Muscle layer of duodenum (tissue), 2 donors: ENCODE measurements around the gene FAM47B.

Experiments used
- H3K27ac ChIP-seq: one replicate; pipeline ENCODE4 v1.7.0; 2013; ENCODE audit warnings: mild to moderate bottlenecking, low read length
- H3K27me3 ChIP-seq: one replicate; pipeline ENCODE4 v1.7.0; 2013; ENCODE audit warnings: low read depth, mild to moderate bottlenecking, control low read depth, low read length
- H3K36me3 ChIP-seq, 2 donors: one replicate each; pipeline ENCODE4 v1.7.0; 2013; ENCODE audit warnings: low read length in 2 of 2, control low read depth in 1 of 2, mild to moderate bottlenecking in 1 of 2; ENCODE audit not compliant: insufficient read depth in 2 of 2, control insufficient read depth in 1 of 2
- H3K4me1 ChIP-seq, 2 donors: one replicate each; pipeline ENCODE4 v1.7.0; 2013; ENCODE audit warnings: low read length in 2 of 2, mild to moderate bottlenecking in 2 of 2, control low read depth in 1 of 2, moderate library complexity in 1 of 2; ENCODE audit not compliant: insufficient read depth in 2 of 2, control insufficient read depth in 1 of 2
- H3K4me3 ChIP-seq, 2 donors: one replicate each; pipeline ENCODE4 v1.7.0; 2013; ENCODE audit warnings: low read length in 2 of 2, low read depth in 1 of 2, mild to moderate bottlenecking in 1 of 2
- H3K9me3 ChIP-seq, 2 donors: one replicate each; pipeline ENCODE4 v1.7.0; 2013; ENCODE audit warnings: low read length in 2 of 2, control low read depth in 1 of 2, mild to moderate bottlenecking in 1 of 2; ENCODE audit not compliant: control insufficient read depth in 1 of 2
- donor health status: healthy.

Gene FAM47B

DNA sequence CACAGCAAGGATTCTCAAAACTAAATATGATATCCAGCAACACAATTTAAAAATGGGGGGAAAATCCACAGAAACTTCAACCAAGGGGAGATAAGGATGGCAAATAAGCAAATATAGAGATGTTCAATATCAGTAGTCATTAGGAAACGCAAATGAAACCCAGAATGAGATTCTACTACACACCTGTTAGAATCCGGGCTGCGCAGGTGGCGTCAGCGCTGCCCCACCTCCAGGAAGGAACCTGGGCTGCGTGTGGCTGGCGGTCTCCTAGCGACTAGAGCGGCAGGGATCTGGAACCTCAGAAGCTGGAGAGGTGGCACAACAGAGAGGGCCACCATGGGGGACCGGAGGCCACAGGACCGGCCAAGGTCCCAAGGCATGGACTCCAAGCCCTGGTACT, at the start of gene FAM47B:
Gene FAM47B (plus strand): TSS at position 301 of the 400 bp plus-strand sequence. CDS start 36 bp downstream, at position 337.
- Histone ChIP-seq H3K27me3 (no peaks in the 10 kb centered on the region), H3K36me3 (no peaks in the 10 kb centered on the region), H3K4me1 (no peaks in the 10 kb centered on the region), H3K9me3 (no peaks in the 10 kb centered on the region), H3K4me3 (no peak within 1 kb of the TSS), H3K27ac (no peak within 1 kb of the TSS)

- H3K4me3 ChIP-seq, result no peak overlapping the region
- H3K4me1 ChIP-seq, result no peaks in the 10 kb centered on the region
- no peaks in the 10 kb centered on the region for H3K27me3 ChIP-seq
- H3K27ac ChIP-seq, result no peak overlapping the region
- H3K9me3 ChIP-seq, result no peaks in the 10 kb centered on the region
- H3K36me3 ChIP-seq, result no peaks in the 10 kb centered on the region
Observed at GRCh38 chrX:34893741-34894140, 48.9 kb upstream of the FAM47B start.

DNA sequence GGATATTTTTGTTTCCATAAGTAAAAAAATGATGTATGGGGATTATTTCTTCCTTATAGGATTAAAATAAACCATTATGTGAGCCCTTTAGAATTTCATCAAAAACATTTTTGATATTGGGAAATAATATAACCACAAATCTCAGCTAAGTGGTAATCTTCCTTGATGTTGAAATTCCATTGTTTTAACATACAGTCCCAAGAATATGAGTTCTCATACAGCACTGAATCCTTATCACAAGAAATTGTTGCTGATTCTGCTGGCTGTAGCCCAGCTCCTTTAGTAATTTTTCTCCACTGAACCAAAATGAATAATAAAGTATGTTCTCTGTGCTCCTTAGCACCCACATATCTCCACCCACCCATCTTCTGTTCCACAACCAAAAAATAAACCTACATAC, 41.9 kb upstream of the FAM47B start:
- H3K27me3 ChIP-seq, result no peaks in the 10 kb centered on the region
- no peak overlapping the region for H3K4me3 ChIP-seq
- H3K36me3 ChIP-seq, result no peaks in the 10 kb centered on the region
- H3K27ac ChIP-seq, result no peak overlapping the region
- H3K4me1 ChIP-seq, result no peaks in the 10 kb centered on the region
- H3K9me3 ChIP-seq, result no peaks in the 10 kb centered on the region

GRCh38 chrX:34901761-34902160, 40.8 kb upstream of the FAM47B start:
- Histone ChIP-seq H3K36me3 (no peaks in the 10 kb centered on the region), H3K27ac (no peak overlapping the region), H3K9me3 (no peaks in the 10 kb centered on the region), H3K27me3 (no peaks in the 10 kb centered on the region), H3K4me1 (no peaks in the 10 kb centered on the region), H3K4me3 (no peak overlapping the region)

GRCh38 chrX:34903316-34903715, 39.3 kb upstream of the FAM47B start:
- Histone ChIP-seq H3K27ac (no peak overlapping the region), H3K4me3 (no peak overlapping the region), H3K4me1 (no peaks in the 10 kb centered on the region), H3K36me3 (no peaks in the 10 kb centered on the region), H3K9me3 (no peaks in the 10 kb centered on the region), H3K27me3 (no peaks in the 10 kb centered on the region)

GRCh38 chrX:34909151-34909550, 33.4 kb upstream of the FAM47B start:
- H3K27ac ChIP-seq, result no peak overlapping the region
- no peaks in the 10 kb centered on the region for H3K4me1 ChIP-seq
- H3K36me3 ChIP-seq, result no peaks in the 10 kb centered on the region
- no peaks in the 10 kb centered on the region for H3K9me3 ChIP-seq
- H3K4me3 ChIP-seq, result no peak overlapping the region
- no peaks in the 10 kb centered on the region for H3K27me3 ChIP-seq

- no peak overlapping the region for H3K27ac ChIP-seq
Observed at GRCh38 chrX:34915463-34916225, 27.0 kb upstream of the FAM47B start.

GRCh38 chrX:34917146-34917545, 25.4 kb upstream of the FAM47B start:
- Histone ChIP-seq H3K9me3 (no peaks in the 10 kb centered on the region), H3K4me1 (no peaks in the 10 kb centered on the region), H3K4me3 (no peak overlapping the region), H3K27me3 (no peaks in the 10 kb centered on the region), H3K36me3 (no peaks in the 10 kb centered on the region), H3K27ac (no peak overlapping the region)

More at GRCh38 chrX:34915463-34916225, 27.0 kb upstream of the FAM47B start:
- H3K4me3 ChIP-seq, result no peak overlapping the region
- no peaks in the 10 kb centered on the region for H3K4me1 ChIP-seq
- no peaks in the 10 kb centered on the region for H3K27me3 ChIP-seq
- no peaks in the 10 kb centered on the region for H3K9me3 ChIP-seq
- H3K36me3 ChIP-seq, result no peaks in the 10 kb centered on the region

DNA sequence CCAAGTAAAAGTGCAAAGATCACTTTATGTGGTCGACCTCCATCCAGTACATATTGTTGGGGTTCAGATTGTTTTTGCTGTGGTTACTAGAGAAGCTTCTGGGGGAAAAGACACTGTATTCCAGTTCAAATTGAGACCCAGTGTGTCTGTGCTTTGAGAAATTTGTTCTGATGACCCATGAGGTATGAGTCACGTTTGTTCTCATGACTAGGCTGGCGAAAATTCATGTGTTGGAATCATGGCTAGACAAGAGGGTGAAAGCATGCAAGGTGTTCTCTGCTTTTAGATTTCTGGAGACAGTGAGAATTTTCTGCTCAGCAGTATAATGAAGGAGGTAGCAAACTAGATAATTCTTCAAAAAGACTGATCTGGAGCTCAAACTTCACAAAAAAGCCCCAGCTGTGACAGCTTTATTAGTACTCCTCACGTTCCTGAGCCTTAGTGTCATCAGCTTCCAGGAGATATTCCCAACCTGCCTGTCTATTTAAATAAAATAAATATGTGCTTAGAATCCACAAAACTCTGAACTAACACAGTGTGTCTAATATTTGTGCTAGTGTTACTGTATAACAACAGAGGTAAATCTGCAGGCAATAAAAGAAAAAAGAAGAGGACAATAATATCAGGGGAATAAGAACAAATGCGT, 24.4 kb upstream of the FAM47B start:
- H3K9me3 ChIP-seq, result no peaks in the 10 kb centered on the region
- H3K36me3 ChIP-seq, result no peaks in the 10 kb centered on the region
- no peak overlapping the region for H3K27ac ChIP-seq
- H3K4me3 ChIP-seq, result no peak overlapping the region
- no peaks in the 10 kb centered on the region for H3K27me3 ChIP-seq
- H3K4me1 ChIP-seq, result no peaks in the 10 kb centered on the region

DNA sequence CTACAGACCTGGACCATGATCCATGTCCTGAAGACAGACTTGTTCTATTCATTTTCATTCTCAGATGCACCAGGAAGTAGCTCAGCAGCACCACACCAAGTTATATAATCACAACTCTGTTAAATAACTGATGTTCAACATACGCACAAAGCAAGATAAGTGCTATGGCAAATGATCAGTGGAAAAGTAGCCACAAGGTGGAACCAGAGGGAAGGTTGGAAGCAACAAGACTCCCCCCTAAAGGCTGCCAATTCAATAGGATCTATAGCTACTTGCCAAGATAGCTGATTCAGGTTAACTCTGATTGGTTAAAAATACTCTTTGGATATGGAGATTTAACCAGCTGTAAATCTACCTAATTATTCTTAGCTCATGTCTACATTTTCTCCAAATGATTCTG, 23.7 kb upstream of the FAM47B start:
- H3K27me3 ChIP-seq, result no peaks in the 10 kb centered on the region
- no peak overlapping the region for H3K4me3 ChIP-seq
- H3K27ac ChIP-seq, result no peak overlapping the region
- H3K4me1 ChIP-seq, result no peaks in the 10 kb centered on the region
- no peaks in the 10 kb centered on the region for H3K9me3 ChIP-seq
- H3K36me3 ChIP-seq, result no peaks in the 10 kb centered on the region

- no peaks in the 10 kb centered on the region for H3K4me1 ChIP-seq
- no peak overlapping the region for H3K4me3 ChIP-seq
- H3K27ac ChIP-seq, result no peak overlapping the region
- no peaks in the 10 kb centered on the region for H3K27me3 ChIP-seq
- H3K9me3 ChIP-seq, result no peaks in the 10 kb centered on the region
- H3K36me3 ChIP-seq, result no peaks in the 10 kb centered on the region
Observed at GRCh38 chrX:34927866-34928265, 14.7 kb upstream of the FAM47B start.
